HEK293 (cell line): ENCODE data around the gene SLC16A5.
A peak's percentile ranks its signal among the peaks of the same experiment; 100 is the strongest.

Source experiments
- CTCF ChIA-PET: fragments of 350-600 bp; formaldehyde crosslinking; extraction: SDS; loops from one replicate; lab custom pipeline; 2021; ENCODE audit warnings: antibody characterized with exemption; lab: Yijun Ruan, JAX
- POLR2A ChIA-PET: fragments of 300-600 bp; formaldehyde crosslinking; extraction: SDS; loops from one replicate; lab custom pipeline; 2020; ENCODE audit warnings: antibody characterized with exemption, inconsistent platforms; lab: Yijun Ruan, JAX
- H3K27ac ChIP-seq: fragments of 200-500 bp; sonication (Bioruptor generic); 2 replicates; pipeline ENCODE4 v1.5.1; 2014; ENCODE audit warnings: low read depth, low read length, control low read depth, inconsistent platforms; ENCODE audit errors: extremely low read depth
- H3K36me3 ChIP-seq, 2 experiments: fragments of 200-500 bp in 1 of 2; sonication (Bioruptor generic) in 1 of 2; 1 replicate in 1 of 2; 2 replicates in 1 of 2; pipeline ENCODE4 v1.5.1; 2014 to 2017; ENCODE audit warnings: inconsistent platforms in 2 of 2, low read length in 2 of 2; ENCODE audit not compliant: control insufficient read depth in 2 of 2, insufficient read depth in 1 of 2
- H3K4me1 ChIP-seq: fragments of 200-500 bp; sonication (Bioruptor generic); 2 replicates; pipeline ENCODE4 v1.5.1; 2014; ENCODE audit warnings: mild to moderate bottlenecking, low read length, inconsistent platforms; ENCODE audit not compliant: control insufficient read depth, insufficient read depth
- H3K4me3 ChIP-seq: 2 replicates; pipeline ENCODE4 v1.5.1; 2011; ENCODE audit warnings: low read depth, mild to moderate bottlenecking, control low read depth, low read length, moderate library complexity
- H3K9me3 ChIP-seq: fragments of 200-500 bp; sonication (Bioruptor generic); 2 replicates; pipeline ENCODE4 v1.5.1; 2014; ENCODE audit warnings: low read depth, low read length, inconsistent platforms; ENCODE audit not compliant: control insufficient read depth, insufficient read depth
- FEZF1 ChIP-seq: fragments of 450-650 bp; formaldehyde crosslinking; IDR thresholded peaks from 2 replicates; pipeline ENCODE4 v1.5.1; 2016; ENCODE audit warnings: missing biosample characterization, missing genetic modification characterization
- KLF7 ChIP-seq: fragments of 450-650 bp; formaldehyde crosslinking; IDR thresholded peaks from 2 replicates; pipeline ENCODE4 v1.5.1; 2016; ENCODE audit warnings: missing biosample characterization, missing genetic modification characterization, borderline replicate concordance
- OVOL3 ChIP-seq: fragments of 450-650 bp; formaldehyde crosslinking; IDR thresholded peaks from 2 replicates; pipeline ENCODE4 v1.5.1; 2016; ENCODE audit warnings: missing biosample characterization, missing genetic modification characterization
- PRDM1 ChIP-seq: fragments of 450-650 bp; formaldehyde crosslinking; IDR thresholded peaks from 2 replicates; pipeline ENCODE4; 2016; ENCODE audit warnings: missing biosample characterization, missing genetic modification characterization
- ZBTB17 ChIP-seq: fragments of 450-650 bp; formaldehyde crosslinking; IDR thresholded peaks from 2 replicates; pipeline ENCODE4 v1.5.1; 2016; ENCODE audit warnings: missing biosample characterization, missing genetic modification characterization
- ZBTB21 ChIP-seq: fragments of 450-650 bp; formaldehyde crosslinking; IDR thresholded peaks from 2 replicates; pipeline ENCODE4 v1.5.1; 2017; ENCODE audit warnings: missing biosample characterization, missing genetic modification characterization
- ZNF112 ChIP-seq: fragments of 450-650 bp; formaldehyde crosslinking; IDR thresholded peaks from 2 replicates; pipeline ENCODE4 v1.5.0; 2017; ENCODE audit warnings: missing biosample characterization, missing genetic modification characterization
- ZNF169 ChIP-seq: fragments of 450-650 bp; formaldehyde crosslinking; IDR thresholded peaks from 2 replicates; pipeline ENCODE4 v1.5.1; 2016; ENCODE audit warnings: missing biosample characterization, missing genetic modification characterization
- ZNF24 ChIP-seq: fragments of 450-650 bp; formaldehyde crosslinking; IDR thresholded peaks from 2 replicates; pipeline ENCODE4 v1.5.1; 2016; ENCODE audit warnings: missing biosample characterization, missing genetic modification characterization
- ZNF248 ChIP-seq: fragments of 450-650 bp; formaldehyde crosslinking; IDR thresholded peaks from 2 replicates; pipeline ENCODE4 v1.5.1; 2017; ENCODE audit warnings: missing biosample characterization, missing genetic modification characterization
- ZNF324 ChIP-seq: fragments of 450-650 bp; formaldehyde crosslinking; IDR thresholded peaks from 2 replicates; pipeline ENCODE4 v1.5.1; 2016; ENCODE audit warnings: missing biosample characterization, missing genetic modification characterization
- ZNF394 ChIP-seq: fragments of 450-650 bp; formaldehyde crosslinking; IDR thresholded peaks from 2 replicates; pipeline ENCODE4 v1.5.1; 2016; ENCODE audit warnings: missing biosample characterization, missing genetic modification characterization, mild to moderate bottlenecking, moderate library complexity, borderline replicate concordance
- ZNF433 ChIP-seq: fragments of 450-650 bp; formaldehyde crosslinking; IDR thresholded peaks from 2 replicates; pipeline ENCODE4 v1.5.1; 2016; ENCODE audit warnings: missing biosample characterization, missing genetic modification characterization, low read depth
- ZNF518A ChIP-seq: fragments of 450-650 bp; formaldehyde crosslinking; conservative IDR thresholded peaks from 2 replicates; pipeline ENCODE4 v1.5.1; 2016; ENCODE audit warnings: low read depth, missing biosample characterization, missing genetic modification characterization
- ZNF530 ChIP-seq: fragments of 450-650 bp; formaldehyde crosslinking; IDR thresholded peaks from 2 replicates; pipeline ENCODE4 v1.5.1; 2016; ENCODE audit warnings: low read depth, missing biosample characterization, missing genetic modification characterization
- ZNF549 ChIP-seq: fragments of 450-650 bp; IDR thresholded peaks from 2 replicates; pipeline ENCODE4 v1.5.1; 2018; ENCODE audit warnings: missing biosample characterization, missing genetic modification characterization, mild to moderate bottlenecking, inconsistent platforms, moderate library complexity
- ZNF670 ChIP-seq: fragments of 450-650 bp; formaldehyde crosslinking; IDR thresholded peaks from 2 replicates; pipeline ENCODE4 v1.5.1; 2016; ENCODE audit warnings: missing biosample characterization, missing genetic modification characterization, low read depth
- ZNF768 ChIP-seq: fragments of 450-650 bp; formaldehyde crosslinking; IDR thresholded peaks from 2 replicates; pipeline ENCODE4 v1.5.1; 2018; ENCODE audit warnings: missing biosample characterization, mild to moderate bottlenecking, missing genetic modification characterization
- ZNF776 ChIP-seq: fragments of 450-650 bp; formaldehyde crosslinking; IDR thresholded peaks from 2 replicates; pipeline ENCODE4 v1.5.0; 2017; ENCODE audit warnings: missing biosample characterization, missing genetic modification characterization, borderline replicate concordance
- ZNF785 ChIP-seq: fragments of 450-650 bp; formaldehyde crosslinking; IDR thresholded peaks from 2 replicates; pipeline ENCODE4 v1.5.1; 2016; ENCODE audit warnings: missing biosample characterization, missing genetic modification characterization
- ZNF830 ChIP-seq: fragments of 450-650 bp; IDR thresholded peaks from 2 replicates; pipeline ENCODE4 v1.5.0; 2018; ENCODE audit warnings: missing biosample characterization, missing genetic modification characterization, low read depth, mild to moderate bottlenecking, moderate library complexity
- ZSCAN16 ChIP-seq: fragments of 450-650 bp; formaldehyde crosslinking; IDR thresholded peaks from 2 replicates; pipeline ENCODE4 v1.5.1; 2016; ENCODE audit warnings: missing biosample characterization, missing genetic modification characterization
- ZSCAN23 ChIP-seq: fragments of 450-650 bp; formaldehyde crosslinking; IDR thresholded peaks from 2 replicates; pipeline ENCODE4 v1.5.1; 2016; ENCODE audit warnings: missing biosample characterization, missing genetic modification characterization

SLC16A5 gene

GRCh38 chr17:75074532-75074931, 13.2 kb upstream of the SLC16A5 start (continued):
- no peak for TF ChIP-seq ZNF530
- TF ChIP-seq ZNF324 (tag by site-specific recombination): no peak
- TF ChIP-seq ZNF776 (tag by site-specific recombination): no peak
- no peak for TF ChIP-seq OVOL3 (tag by site-specific recombination)
- TF ChIP-seq ZNF670 (tag by site-specific recombination): no peak
- TF ChIP-seq ZNF518A (tag by site-specific recombination): no peak
- TF ChIP-seq ZNF112: no peak
- no peak for TF ChIP-seq ZNF24 (tag by site-specific recombination)
- TF ChIP-seq ZNF394 (tag by site-specific recombination): no peak
- TF ChIP-seq ZNF248 (tag by site-specific recombination): no peak
- no peak for TF ChIP-seq ZNF169 (tag by site-specific recombination)
- TF ChIP-seq ZBTB21 (tag by site-specific recombination): no peak

GRCh38 chr17:75075597-75076336, 12.0 kb upstream of the SLC16A5 start:
- ChIA-PET CTCF (interaction anchor here (0.6 to 1.0 kb wide), 4 partner anchors 20 to 38 kb away, joined by 3 to 6 read pairs (median 4); no protein-coding TSS in a partner anchor), POLR2A (interaction anchor here (0.6 to 1.4 kb wide), 7 partner anchors 12 to 76 kb away, joined by 3 to 5 read pairs (median 3); partner anchors contain the start of gene SLC16A5)
- Histone ChIP-seq H3K9me3 (no peaks in the 10 kb centered on the region), H3K27ac (no peak overlapping the region), H3K4me1 (peaks cover 2% of the 10 kb centered on the region; the same call in 1 of the 2 replicates), H3K4me3 (no peak overlapping the region), H3K36me3 (no peaks in the 10 kb centered on the region)
- TF ChIP-seq ZBTB17 (peak; percentile 39; the same call in 1 of the 2 replicates), PRDM1 (peak; percentile 29; the same call in 1 of the 2 replicates), ZNF518A (tag by site-specific recombination) (no peak), ZSCAN23 (no peak), KLF7 (no peak), ZNF768 (tag by site-specific recombination) (no peak), ZNF785 (no peak), ZSCAN16 (no peak), ZNF549 (tag by site-specific recombination) (no peak), ZNF433 (tag by site-specific recombination) (no peak), ZNF830 (tag by site-specific recombination) (no peak), FEZF1 (tag by site-specific recombination) (0 out of 2 replicates have a peak, but pooled peaks have one; percentile 17)
